Thyroid gland (tissue), 4 donors: Measurements from ENCODE around the gene KHDC4. TPM values are rescaled to one million over a fixed set of nuclear protein-coding genes. Genes with fewer than 3 reads are reported as not detected.

Experiments
- DNase-seq, 2 donors: peaks; one replicate each; pipeline ENCODE4 v3.0.0-alpha.2; 2019
- H3K27ac ChIP-seq, 3 donors: fragments of 200-600 bp; sonication (generic); 1 replicate in 2 of 3; 2 replicates in 1 of 3; pipeline ENCODE4 v1.5.1; 2016 to 2019; ENCODE audit warnings: mild to moderate bottlenecking in 1 of 3, moderate library complexity in 1 of 3
- H3K27me3 ChIP-seq: fragments of 200-600 bp; sonication (generic); one replicate; pipeline ENCODE4 v1.5.1; 2019
- H3K36me3 ChIP-seq, 2 donors: fragments of 200-600 bp; sonication (generic); one replicate each; pipeline ENCODE4 v1.5.1; 2016 to 2019
- H3K4me1 ChIP-seq, 2 donors: fragments of 200-600 bp; sonication (generic); one replicate each; pipeline ENCODE4 v1.5.1; 2017 to 2019
- H3K4me3 ChIP-seq, 3 donors: fragments of 200-600 bp; sonication (generic); replicated peaks in 1 of 3; 1 replicate in 2 of 3; 2 replicates in 1 of 3; pipeline ENCODE4 v1.5.1; 2016; ENCODE audit warnings: mild to moderate bottlenecking in 1 of 3
- H3K9me3 ChIP-seq: fragments of 200-600 bp; sonication (generic); one replicate; pipeline ENCODE4 v1.5.1; 2017
- POLR2A ChIP-seq, 2 donors: fragments of 450-650 bp; IDR thresholded peaks; one replicate each; pipeline ENCODE4 v1.6.1; 2017; ENCODE audit warnings: antibody characterized with exemption in 2 of 2, mild to moderate bottlenecking in 2 of 2, moderate library complexity in 1 of 2
- WGBS, 2 donors: methylation state at CpG; one replicate each; pipeline ENCODE4 v1.1.5; 2017; 5-methylcytosine and 5-hydroxymethylcytosine counted together
- intact Hi-C: fragments of 100-400 bp; cut with DNase I; formaldehyde crosslinking; loops from one replicate; pipeline ENCODE4 v1.15.1; 2023
- total RNA-seq, 4 donors: library from RNA; depleted of rRNA; stranded (reverse); fragments of >200 nt; gene quantifications; one replicate each; pipeline ENCODE4 v1.2.3, GENCODE V29; 2016
- TF ChIP-seq, protein P1 (sequence below), 6 experiments: fragments of 200-600 bp in 3 of 6; fragments of 450-650 bp in 3 of 6; sonication (generic) in 3 of 6; IDR thresholded peaks; one replicate each; pipeline ENCODE4 v1.5.1; 2016 to 2019; ENCODE audit warnings: antibody characterized with exemption in 6 of 6, mild to moderate bottlenecking in 2 of 6, inconsistent platforms in 1 of 6, moderate library complexity in 1 of 6

Gene KHDC4
- total RNA-seq, 4 donors from 2014 or later: 58.5 to 114 (median 60.6) TPM

DNA sequence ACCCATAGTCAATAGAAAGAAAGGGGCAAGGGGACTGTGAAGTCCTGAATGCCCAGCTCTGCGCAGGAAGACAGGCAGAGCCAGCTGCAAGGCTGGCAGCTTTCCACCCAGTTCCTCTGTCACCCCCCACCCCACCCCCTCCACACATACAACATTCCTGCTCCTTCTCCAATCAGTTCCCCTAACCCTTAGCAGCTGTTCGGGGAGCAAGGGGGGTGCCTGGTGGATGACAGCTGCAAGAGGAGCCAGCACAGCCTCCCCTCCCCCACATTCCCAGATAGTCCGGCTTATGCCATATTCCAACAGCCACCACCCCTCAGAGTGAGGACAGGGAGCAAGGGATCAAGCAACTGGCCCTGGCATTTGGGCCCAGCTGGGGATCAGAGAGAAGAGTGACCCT is 34.5 kb upstream of the KHDC4 start:
- H3K9me3 ChIP-seq: no peaks in the 10 kb centered on the region
- no peak overlapping the region for H3K4me3 ChIP-seq
- no peak for TF ChIP-seq POLR2A (IDR thresholded peaks at IDR 0.05)
- TF ChIP-seq, protein P1, sequence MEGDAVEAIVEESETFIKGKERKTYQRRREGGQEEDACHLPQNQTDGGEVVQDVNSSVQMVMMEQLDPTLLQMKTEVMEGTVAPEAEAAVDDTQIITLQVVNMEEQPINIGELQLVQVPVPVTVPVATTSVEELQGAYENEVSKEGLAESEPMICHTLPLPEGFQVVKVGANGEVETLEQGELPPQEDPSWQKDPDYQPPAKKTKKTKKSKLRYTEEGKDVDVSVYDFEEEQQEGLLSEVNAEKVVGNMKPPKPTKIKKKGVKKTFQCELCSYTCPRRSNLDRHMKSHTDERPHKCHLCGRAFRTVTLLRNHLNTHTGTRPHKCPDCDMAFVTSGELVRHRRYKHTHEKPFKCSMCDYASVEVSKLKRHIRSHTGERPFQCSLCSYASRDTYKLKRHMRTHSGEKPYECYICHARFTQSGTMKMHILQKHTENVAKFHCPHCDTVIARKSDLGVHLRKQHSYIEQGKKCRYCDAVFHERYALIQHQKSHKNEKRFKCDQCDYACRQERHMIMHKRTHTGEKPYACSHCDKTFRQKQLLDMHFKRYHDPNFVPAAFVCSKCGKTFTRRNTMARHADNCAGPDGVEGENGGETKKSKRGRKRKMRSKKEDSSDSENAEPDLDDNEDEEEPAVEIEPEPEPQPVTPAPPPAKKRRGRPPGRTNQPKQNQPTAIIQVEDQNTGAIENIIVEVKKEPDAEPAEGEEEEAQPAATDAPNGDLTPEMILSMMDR (IDR thresholded peaks at IDR 0.05): no peak
- H3K36me3 ChIP-seq: peaks cover 27 to 36% of the 10 kb centered on the region in 2 donors
- peak overlapping the region in 2 of 3 donors; percentile 10 to 76 for H3K27ac ChIP-seq
- intact Hi-C loops: no loop called here
- peaks cover 32 to 66% of the 10 kb centered on the region in 2 donors for H3K4me1 ChIP-seq
- no peaks in the 10 kb centered on the region for H3K27me3 ChIP-seq
- no peak for DNase-seq
- WGBS, 2 donors: 80 to 85% methylated on average over 3 of the region's 3 CpGs

DNA sequence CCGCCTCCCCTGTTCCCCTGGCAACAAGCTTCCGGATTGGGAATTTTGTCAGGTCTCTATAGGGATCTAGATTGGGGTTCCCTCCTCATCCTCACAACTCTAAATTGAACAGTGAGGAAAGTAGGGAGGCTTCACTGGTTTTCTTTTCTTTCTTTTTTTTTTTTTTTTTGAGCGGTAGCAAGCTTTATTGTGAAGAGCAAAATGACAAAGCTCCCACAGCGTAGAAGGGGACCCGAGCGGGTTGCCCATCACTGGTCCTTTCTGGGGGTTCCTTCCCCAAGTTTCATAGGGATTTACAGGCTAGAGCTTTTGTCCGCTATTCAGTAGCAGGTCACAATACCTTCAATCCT is 33.8 kb upstream of the KHDC4 start:
- H3K4me3 ChIP-seq: no peak overlapping the region
- no peak for DNase-seq
- H3K4me1 ChIP-seq: peaks cover 28 to 61% of the 10 kb centered on the region in 2 donors
- H3K27ac ChIP-seq: peak overlapping the region in 2 of 3 donors; percentile 10 to 76
- 76 to 77% methylated on average over 7 of the region's 7 CpGs for WGBS, 2 donors
- H3K9me3 ChIP-seq: no peaks in the 10 kb centered on the region
- TF ChIP-seq POLR2A (IDR thresholded peaks at IDR 0.05): no peak
- TF ChIP-seq, protein P1 (IDR thresholded peaks at IDR 0.05): no peak
- H3K36me3 ChIP-seq: peaks cover 34 to 36% of the 10 kb centered on the region in 2 donors
- intact Hi-C loops: no loop called here
- H3K27me3 ChIP-seq: no peaks in the 10 kb centered on the region

DNA sequence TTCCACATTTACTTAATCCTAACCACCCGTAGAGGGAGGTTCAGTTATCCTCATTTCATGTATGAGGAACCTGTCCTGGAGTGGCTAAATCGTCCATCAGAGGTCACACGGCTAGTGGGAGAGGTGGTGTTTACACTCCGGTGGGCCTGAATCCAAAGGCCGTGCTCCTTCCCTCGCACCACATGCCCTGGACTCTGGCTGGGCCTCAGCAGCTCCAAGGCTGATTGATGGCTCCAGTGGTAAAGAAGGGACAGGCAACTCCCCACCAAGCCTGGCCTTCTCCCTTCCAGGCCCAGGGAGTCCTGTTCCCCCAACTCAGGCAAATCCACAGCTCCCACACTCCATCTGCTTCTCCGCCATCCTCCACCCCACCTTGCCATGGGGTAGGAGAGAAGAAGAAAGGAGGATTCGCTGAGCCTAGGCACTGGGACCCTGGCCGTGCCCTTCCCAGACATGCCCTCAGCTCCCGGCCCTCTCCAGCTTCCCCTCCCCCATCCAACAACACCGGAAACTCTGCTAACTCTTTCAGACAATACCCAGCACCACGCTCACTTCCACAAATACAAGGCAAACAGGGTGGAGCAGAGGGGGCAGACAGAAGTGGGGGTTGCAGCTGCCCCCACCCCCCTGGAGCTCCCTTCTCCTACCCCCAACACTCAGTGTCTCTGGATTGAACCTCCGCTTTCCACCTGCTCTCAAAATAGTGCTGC is 33.3 kb upstream of the KHDC4 start:
- Histone ChIP-seq H3K9me3 (no peaks in the 10 kb centered on the region), H3K4me3 (no peak overlapping the region), H3K4me1 (peaks cover 26 to 61% of the 10 kb centered on the region in 2 donors), H3K27ac (peak overlapping the region; percentile 10 to 76 (median 29)), H3K27me3 (no peaks in the 10 kb centered on the region), H3K36me3 (peaks cover 38 to 41% of the 10 kb centered on the region in 2 donors)
- no peak for DNase-seq
- 58 to 70% methylated on average over 13 of the region's 13 CpGs for WGBS, 2 donors
- intact Hi-C loops: no loop called here
- TF ChIP-seq, protein P1 (IDR thresholded peaks at IDR 0.05): no peak
- no peak for TF ChIP-seq POLR2A (IDR thresholded peaks at IDR 0.05)

DNA sequence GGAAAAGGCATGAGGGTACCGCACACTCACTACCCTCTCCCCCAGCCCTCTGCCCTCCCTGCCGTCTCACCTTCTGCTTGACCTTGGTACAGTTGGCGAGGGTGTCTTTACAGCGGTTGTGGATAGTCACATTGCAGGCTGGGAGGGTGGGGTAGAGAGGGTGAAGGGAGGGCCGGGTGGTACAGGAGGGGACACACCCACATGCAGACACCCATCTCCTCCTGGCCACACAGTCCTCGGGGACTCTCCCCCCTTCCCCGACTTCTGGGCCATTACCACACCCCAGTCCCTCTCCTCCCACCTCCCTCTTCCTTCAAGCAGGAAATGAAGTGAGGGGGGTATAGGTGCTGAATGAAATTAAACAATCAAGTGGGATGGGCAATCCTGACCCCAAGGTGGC is 32.5 kb upstream of the KHDC4 start:
- no peak overlapping the region for H3K4me3 ChIP-seq
- H3K9me3 ChIP-seq: no peaks in the 10 kb centered on the region
- no peak for DNase-seq
- H3K27ac ChIP-seq: peak overlapping the region; percentile 10 to 76 (median 29)
- intact Hi-C loops: no loop called here
- no peaks in the 10 kb centered on the region for H3K27me3 ChIP-seq
- H3K36me3 ChIP-seq: peaks cover 46 to 49% of the 10 kb centered on the region in 2 donors
- 74 to 80% methylated on average over 7 of the region's 7 CpGs for WGBS, 2 donors
- TF ChIP-seq POLR2A (IDR thresholded peaks at IDR 0.05): no peak
- TF ChIP-seq, protein P1 (IDR thresholded peaks at IDR 0.05): no peak
- H3K4me1 ChIP-seq: peaks cover 18 to 60% of the 10 kb centered on the region in 2 donors

DNA sequence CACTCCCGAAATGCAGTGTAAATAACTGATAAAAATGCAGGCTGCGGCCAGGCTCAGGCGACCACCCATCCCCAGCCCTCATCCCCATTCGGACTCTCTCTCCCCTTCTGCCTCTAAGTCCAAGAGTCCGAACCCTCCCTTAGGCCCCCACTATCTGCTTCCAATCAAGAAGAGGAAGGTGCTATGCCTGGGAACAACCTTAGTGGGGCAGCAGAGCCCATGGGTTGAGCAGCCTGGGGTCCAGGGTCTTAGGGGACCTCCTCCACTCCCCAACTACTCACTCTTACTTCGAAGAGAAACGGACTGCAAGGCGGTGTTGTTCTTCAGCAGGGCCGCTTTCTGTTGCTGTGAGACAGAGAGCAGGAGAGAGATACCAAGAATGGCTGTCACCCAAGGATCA is 31.9 kb upstream of the KHDC4 start:
- Histone ChIP-seq H3K9me3 (no peaks in the 10 kb centered on the region), H3K27me3 (no peaks in the 10 kb centered on the region), H3K4me1 (peaks cover 12 to 53% of the 10 kb centered on the region in 2 donors), H3K4me3 (no peak overlapping the region), H3K27ac (peak overlapping the region in 2 of 3 donors; percentile 8 to 9), H3K36me3 (peaks cover 52 to 55% of the 10 kb centered on the region in 2 donors)
- TF ChIP-seq POLR2A (IDR thresholded peaks at IDR 0.05): no peak
- TF ChIP-seq, protein P1 (IDR thresholded peaks at IDR 0.05): no peak
- intact Hi-C loops: no loop called here
- WGBS, 2 donors: 90 to 94% methylated on average over 7 to 9 of the region's 9 CpGs
- no peak for DNase-seq
